ENCODE data around the gene ATRN. TPM values are rescaled to one million over a fixed set of nuclear protein-coding genes. Genes with fewer than 3 reads are reported as not detected.

The ATRN gene
- total and polyA plus RNA-seq, 2 experiments from 2014 or later: 2.2 to 18.3 TPM

- no peak for DNase-seq (ENCODE audit: low spot score)
- H3K4me1 Mint-ChIP-seq: peaks cover 3% of the 10 kb centered on the region; the same call in 2 of the 3 replicates
- Histone ChIP-seq H3K4me2 (no peak overlapping the region), H3K36me3 (ENCODE audit: insufficient read depth) (no peaks in the 10 kb centered on the region), H4K20me1 (replicated peaks; ENCODE audit: insufficient read depth) (no peaks in the 10 kb centered on the region), H3K27me3 (ENCODE audit: insufficient read depth) (no peaks in the 10 kb centered on the region), H3K27ac (ENCODE audit: low read depth) (no peak overlapping the region), H3K9me2 (ENCODE audit: insufficient read depth) (no peaks in the 10 kb centered on the region), H3K4me1 (ENCODE audit: insufficient read depth) (no peaks in the 10 kb centered on the region), H2AFZ (no peak overlapping the region), H3K79me2 (replicated peaks; ENCODE audit: insufficient read depth) (no peaks in the 10 kb centered on the region), H3K4me3 (no peak overlapping the region), H3F3A (replicated peaks; ENCODE audit: low read depth) (no peaks in the 10 kb centered on the region)
- no peaks in the 10 kb centered on the region for H3K36me3 Mint-ChIP-seq (ENCODE audit: low read depth)
- H3K27ac Mint-ChIP-seq: no peak overlapping the region
- no peaks in the 10 kb centered on the region for H3K27me3 Mint-ChIP-seq (ENCODE audit: insufficient read depth, low read depth, poor library complexity)
- H3K4me3 Mint-ChIP-seq: no peak overlapping the region
- TF ChIP-seq EZH2 (IDR thresholded peaks at IDR 0.05; ENCODE audit: low read depth, unreplicated experiment) (no peak), JUNB (IDR thresholded peaks at IDR 0.05; ENCODE audit: unreplicated experiment) (no peak), EZH2phosphoT487 (IDR thresholded peaks at IDR 0.05; ENCODE audit: unreplicated experiment) (no peak), POLR2AphosphoS5 (IDR thresholded peaks at IDR 0.05; ENCODE audit: low read depth) (no peak), REST (IDR thresholded peaks at IDR 0.05; ENCODE audit: unreplicated experiment) (no peak), NANOG (IDR thresholded peaks at IDR 0.05; ENCODE audit: borderline replicate concordance) (no peak), ZNF114 (CRISPR knock-in tag; IDR thresholded peaks at IDR 0.05) (no peak), STAT1 (IDR thresholded peaks at IDR 0.05; ENCODE audit: unreplicated experiment) (no peak), CREB1 (CRISPR knock-in tag; IDR thresholded peaks at IDR 0.05; ENCODE audit: low read depth) (no peak), ZNF462 (CRISPR knock-in tag; IDR thresholded peaks at IDR 0.05) (no peak)
- TF ChIP-seq, protein P1, sequence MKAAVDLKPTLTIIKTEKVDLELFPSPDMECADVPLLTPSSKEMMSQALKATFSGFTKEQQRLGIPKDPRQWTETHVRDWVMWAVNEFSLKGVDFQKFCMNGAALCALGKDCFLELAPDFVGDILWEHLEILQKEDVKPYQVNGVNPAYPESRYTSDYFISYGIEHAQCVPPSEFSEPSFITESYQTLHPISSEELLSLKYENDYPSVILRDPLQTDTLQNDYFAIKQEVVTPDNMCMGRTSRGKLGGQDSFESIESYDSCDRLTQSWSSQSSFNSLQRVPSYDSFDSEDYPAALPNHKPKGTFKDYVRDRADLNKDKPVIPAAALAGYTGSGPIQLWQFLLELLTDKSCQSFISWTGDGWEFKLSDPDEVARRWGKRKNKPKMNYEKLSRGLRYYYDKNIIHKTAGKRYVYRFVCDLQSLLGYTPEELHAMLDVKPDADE (IDR thresholded peaks at IDR 0.05): no peak
- no peaks in the 10 kb centered on the region for H3K9me3 Mint-ChIP-seq
- ATAC-seq: no peak
Observed at GRCh38 chr20:3563133-3563532, 92.3 kb downstream of the ATRN start.
